Erythroblast (primary cell): Measurements from ENCODE around the gene TRABD2B.

Experiments
- GATA1 ChIP-seq: IDR thresholded peaks from 2 replicates; pipeline ENCODE4 v1.6.1; 2011; ENCODE audit warnings: low read depth, mild to moderate bottlenecking, control low read depth, low read length, moderate library complexity
- POLR2A ChIP-seq: IDR thresholded peaks from 2 replicates; pipeline ENCODE4 v1.6.1; 2011; ENCODE audit warnings: mild to moderate bottlenecking, low read length

- no peak for TF ChIP-seq POLR2A
- no peak for TF ChIP-seq GATA1
Observed at GRCh38 chr1:47993881-47994625, 3.1 kb downstream of the TRABD2B start.
